Neural progenitor cell (in vitro differentiated cells): ENCODE measurements around the gene TRHDE. TPM values are rescaled to one million over a fixed set of nuclear protein-coding genes. Genes with fewer than 3 reads are reported as not detected.

Experiments used
- DNase-seq: peaks from one replicate; pipeline ENCODE4 v3.0.0-alpha.2; 2016; ENCODE audit warnings: low spot score
- H2AFZ ChIP-seq: fragments of 200-600 bp; sonication (generic); replicated peaks from 2 replicates; pipeline ENCODE4 v1.6.1; 2016; ENCODE audit warnings: antibody characterized with exemption
- H3F3A ChIP-seq: fragments of 200-600 bp; sonication (generic); 2 replicates; pipeline ENCODE4 v1.6.1; 2016; ENCODE audit warnings: antibody characterized with exemption, low read depth
- H3K27ac ChIP-seq: fragments of 200-600 bp; sonication (generic); 2 replicates; pipeline ENCODE4 v1.5.1; 2016; ENCODE audit warnings: mild to moderate bottlenecking
- H3K27me3 ChIP-seq: fragments of 200-600 bp; sonication (generic); 2 replicates; pipeline ENCODE4 v1.6.1; 2016; ENCODE audit warnings: mild to moderate bottlenecking, moderate library complexity
- H3K36me3 ChIP-seq: fragments of 200-600 bp; sonication (generic); 2 replicates; pipeline ENCODE4 v1.5.1; 2016
- H3K4me1 ChIP-seq: fragments of 200-600 bp; sonication (generic); 2 replicates; pipeline ENCODE4 v1.6.1; 2016; ENCODE audit warnings: mixed run types
- H3K4me2 ChIP-seq: fragments of 200-600 bp; sonication (generic); 2 replicates; pipeline ENCODE4 v1.6.1; 2016
- H3K4me3 ChIP-seq: fragments of 200-600 bp; sonication (generic); 2 replicates; pipeline ENCODE4 v1.5.1; 2016
- H3K79me2 ChIP-seq: fragments of 200-600 bp; sonication (generic); 2 replicates; pipeline ENCODE4 v1.6.1; 2016; ENCODE audit warnings: low read depth
- H3K9ac ChIP-seq: fragments of 200-600 bp; sonication (generic); 2 replicates; pipeline ENCODE4 v1.6.1; 2016
- H3K9me3 ChIP-seq: fragments of 200-600 bp; sonication (generic); 2 replicates; pipeline ENCODE4 v1.5.1; 2016; ENCODE audit warnings: low read depth
- H4K20me1 ChIP-seq: fragments of 200-600 bp; sonication (generic); 2 replicates; pipeline ENCODE4 v1.6.1; 2016; ENCODE audit warnings: low read depth
- H3K27ac Mint-ChIP-seq: 3 replicates; pipeline ENCODE4 v1.8.0; 2021; ENCODE audit warnings: mixed read lengths
- H3K27me3 Mint-ChIP-seq: 2 replicates; pipeline ENCODE4 v1.8.0; 2022; ENCODE audit warnings: low read depth, mild to moderate bottlenecking, inconsistent platforms, moderate library complexity, mixed read lengths; ENCODE audit not compliant: insufficient read depth
- H3K36me3 Mint-ChIP-seq: 3 replicates; pipeline ENCODE4 v1.8.0; 2021; ENCODE audit warnings: mixed read lengths
- H3K4me1 Mint-ChIP-seq: 3 replicates; pipeline ENCODE4 v1.8.0; 2021; ENCODE audit warnings: mixed read lengths
- H3K4me3 Mint-ChIP-seq: 3 replicates; pipeline ENCODE4 v1.8.0; 2021; ENCODE audit warnings: mild to moderate bottlenecking, moderate library complexity, mixed read lengths
- H3K9me3 Mint-ChIP-seq: 3 replicates; pipeline ENCODE4 v1.8.0; 2020; ENCODE audit warnings: mixed read lengths
- CTCF ChIP-seq: fragments of 200-600 bp; sonication (generic); IDR thresholded peaks from 2 replicates; pipeline ENCODE4 v1.5.1; 2017; ENCODE audit warnings: antibody characterized with exemption, mild to moderate bottlenecking
- EZH2 ChIP-seq: fragments of 200-600 bp; sonication (generic); IDR thresholded peaks from 2 replicates; pipeline ENCODE4 v1.6.1; 2017; ENCODE audit warnings: antibody characterized with exemption, mild to moderate bottlenecking, moderate library complexity
- EZH2phosphoT487 ChIP-seq: fragments of 200-600 bp; sonication (generic); IDR thresholded peaks from 2 replicates; pipeline ENCODE4 v1.6.1; 2017; ENCODE audit warnings: antibody characterized with exemption
- total RNA-seq: library from RNA; depleted of rRNA; stranded (reverse); fragments of >200 nt; gene quantifications from 2 replicates; pipeline ENCODE4 v1.2.3, GENCODE V29; 2015; ENCODE audit warnings: low replicate concordance

The TRHDE gene
- total RNA-seq, 1 donor from 2014 or later = 4.5 TPM

GRCh38 chr12:72277415-72277814, 5.2 kb downstream of the TRHDE start:
- H3K79me2 ChIP-seq = no peaks in the 10 kb centered on the region
- peaks cover 45% of the 10 kb centered on the region for H3K27me3 ChIP-seq
- no peak overlapping the region for H3K27ac ChIP-seq
- Mint-ChIP-seq H3K27me3 (peaks cover 21% of the 10 kb centered on the region), H3K9me3 (no peaks in the 10 kb centered on the region), H3K36me3 (no peaks in the 10 kb centered on the region), H3K27ac (no peak overlapping the region), H3K4me1 (peaks cover 8% of the 10 kb centered on the region), H3K4me3 (no peak overlapping the region)
- DNase-seq = no peak
- TF ChIP-seq EZH2 = no peak
- no peak for TF ChIP-seq EZH2phosphoT487
- TF ChIP-seq CTCF = no peak
- no peak overlapping the region for H3K9ac ChIP-seq
- no peaks in the 10 kb centered on the region for H3K4me1 ChIP-seq
- H3K4me3 ChIP-seq = no peak overlapping the region
- no peaks in the 10 kb centered on the region for H3K36me3 ChIP-seq
- no peak overlapping the region for H2AFZ ChIP-seq
- H3F3A ChIP-seq = no peaks in the 10 kb centered on the region
- H3K9me3 ChIP-seq = no peaks in the 10 kb centered on the region
- H3K4me2 ChIP-seq = no peak overlapping the region
- no peaks in the 10 kb centered on the region for H4K20me1 ChIP-seq

GRCh38 chr12:72278894-72279293, 6.7 kb downstream of the TRHDE start:
- no peak for DNase-seq
- no peaks in the 10 kb centered on the region for H3K36me3 ChIP-seq
- Mint-ChIP-seq H3K4me1 (peaks cover 5% of the 10 kb centered on the region), H3K27me3 (peaks cover 12% of the 10 kb centered on the region), H3K9me3 (no peaks in the 10 kb centered on the region), H3K4me3 (no peak overlapping the region), H3K36me3 (no peaks in the 10 kb centered on the region), H3K27ac (no peak overlapping the region)
- H3K27ac ChIP-seq = no peak overlapping the region
- H3K4me1 ChIP-seq = no peaks in the 10 kb centered on the region
- peaks cover 30% of the 10 kb centered on the region for H3K27me3 ChIP-seq
- no peak for TF ChIP-seq EZH2
- no peak for TF ChIP-seq CTCF
- TF ChIP-seq EZH2phosphoT487 = no peak
- H4K20me1 ChIP-seq = no peaks in the 10 kb centered on the region
- no peaks in the 10 kb centered on the region for H3F3A ChIP-seq
- H3K79me2 ChIP-seq = no peaks in the 10 kb centered on the region
- no peak overlapping the region for H3K9ac ChIP-seq
- no peak overlapping the region for H3K4me3 ChIP-seq
- no peaks in the 10 kb centered on the region for H3K9me3 ChIP-seq
- no peak overlapping the region for H3K4me2 ChIP-seq
- H2AFZ ChIP-seq = no peak overlapping the region

GRCh38 chr12:72281126-72281525, 9.0 kb downstream of the TRHDE start:
- no peaks in the 10 kb centered on the region for H3K27me3 Mint-ChIP-seq

GRCh38 chr12:72282721-72283120, 10.6 kb downstream of the TRHDE start:
- TF ChIP-seq CTCF (peak; percentile 60), EZH2phosphoT487 (no peak), EZH2 (no peak)
- H3K79me2 ChIP-seq = no peaks in the 10 kb centered on the region
- H3K9ac ChIP-seq = no peak overlapping the region
- no peak overlapping the region for H3K4me2 ChIP-seq
- no peaks in the 10 kb centered on the region for H3F3A ChIP-seq
- no peak overlapping the region for H3K4me3 Mint-ChIP-seq
- H3K27me3 Mint-ChIP-seq = no peaks in the 10 kb centered on the region
- H3K4me1 ChIP-seq = no peaks in the 10 kb centered on the region
- H3K27ac Mint-ChIP-seq = no peak overlapping the region
- DNase-seq = peak; percentile 32
- H3K9me3 Mint-ChIP-seq = no peaks in the 10 kb centered on the region
- no peak overlapping the region for H3K4me3 ChIP-seq
- H2AFZ ChIP-seq = no peak overlapping the region
- no peaks in the 10 kb centered on the region for H3K4me1 Mint-ChIP-seq
- H3K27ac ChIP-seq = no peak overlapping the region
- H3K9me3 ChIP-seq = no peaks in the 10 kb centered on the region
- H4K20me1 ChIP-seq = no peaks in the 10 kb centered on the region
- no peaks in the 10 kb centered on the region for H3K27me3 ChIP-seq
- H3K36me3 Mint-ChIP-seq = peaks cover 5% of the 10 kb centered on the region
- H3K36me3 ChIP-seq = no peaks in the 10 kb centered on the region

More at GRCh38 chr12:72281126-72281525, 9.0 kb downstream of the TRHDE start:
- Histone ChIP-seq H3F3A (no peaks in the 10 kb centered on the region), H3K4me2 (no peak overlapping the region), H3K4me3 (no peak overlapping the region), H3K4me1 (no peaks in the 10 kb centered on the region), H3K9ac (no peak overlapping the region), H3K27me3 (peaks cover 8% of the 10 kb centered on the region), H3K79me2 (no peaks in the 10 kb centered on the region), H3K9me3 (no peaks in the 10 kb centered on the region), H4K20me1 (no peaks in the 10 kb centered on the region), H2AFZ (no peak overlapping the region), H3K27ac (no peak overlapping the region), H3K36me3 (no peaks in the 10 kb centered on the region)
- TF ChIP-seq EZH2 = no peak
- no peaks in the 10 kb centered on the region for H3K4me1 Mint-ChIP-seq
- peaks cover 1% of the 10 kb centered on the region for H3K36me3 Mint-ChIP-seq
- no peaks in the 10 kb centered on the region for H3K9me3 Mint-ChIP-seq
- H3K4me3 Mint-ChIP-seq = no peak overlapping the region
- DNase-seq = no peak
- H3K27ac Mint-ChIP-seq = no peak overlapping the region
